GM12878 (cell line): ENCODE data around the gene UNC119B.

Experiments used
- CHD2 ChIP-seq: IDR thresholded peaks from 2 replicates; pipeline ENCODE4 v1.6.1; 2011; ENCODE audit warnings: low read depth, low read length, improper control_type of control experiment, borderline replicate concordance
- CTCF ChIP-seq, 3 experiments: IDR thresholded peaks in 2 of 3; conservative IDR thresholded peaks in 1 of 3; 2 replicates each; pipeline ENCODE4 v1.5.1; 2011; ENCODE audit warnings: low read depth in 3 of 3, low read length in 3 of 3, mild to moderate bottlenecking in 3 of 3, control low read depth in 2 of 3, moderate library complexity in 2 of 3, inconsistent platforms in 1 of 3, mixed read lengths in 1 of 3; ENCODE audit not compliant: control insufficient read depth in 2 of 3, insufficient read depth in 1 of 3; ENCODE audit errors: extremely low read depth in 1 of 3
- YY1 ChIP-seq: IDR thresholded peaks from 2 replicates; pipeline ENCODE4 v1.6.1; 2011; ENCODE audit warnings: low read depth, mild to moderate bottlenecking, low read length

DNA sequence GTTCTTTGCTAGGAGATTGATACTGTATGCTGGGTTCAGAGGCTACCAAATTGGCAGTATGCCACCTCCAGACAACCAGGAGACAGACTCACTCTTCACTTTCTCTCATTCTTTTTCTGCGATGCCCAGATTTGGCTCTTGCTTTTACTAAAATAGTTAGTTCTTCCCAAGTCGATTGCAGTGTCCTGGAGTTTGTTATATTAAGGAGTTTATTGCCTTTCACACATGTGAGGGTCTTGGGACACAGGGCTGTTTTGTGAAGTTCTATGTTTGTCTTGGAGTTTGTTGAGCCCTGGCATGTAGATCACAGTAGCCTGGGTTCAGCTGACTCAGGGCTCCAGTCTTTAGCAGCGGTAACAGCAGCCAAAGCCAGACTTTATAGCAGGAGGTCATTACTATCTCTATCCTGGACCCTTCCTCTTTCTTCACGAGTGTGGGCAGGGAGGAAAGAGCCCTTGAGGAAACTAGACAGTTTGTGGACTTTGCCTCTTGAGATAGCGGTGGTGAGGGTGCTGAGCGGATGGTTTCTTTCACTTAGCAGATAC, 21.7 kb upstream of the UNC119B start:
- no peak for TF ChIP-seq CHD2
- no peak for TF ChIP-seq YY1
- TF ChIP-seq CTCF (IDR thresholded peaks at IDR 0.05 in 2 of 3, conservative IDR thresholded peaks at IDR 0.05 in 1 of 3; ENCODE audit: control insufficient read depth in 2 of 3, extremely low read depth in 1 of 3, insufficient read depth in 1 of 3, low read depth in 3 of 3, low read length in 3 of 3) = no peak
